ENCODE results near the gene LMOD2.

- TF ChIP-seq POLR2A (conservative IDR thresholded peaks at IDR 0.05) = no peak
- no peak for TF ChIP-seq BRF2 (IDR thresholded peaks at IDR 0.05; ENCODE audit: borderline replicate concordance, insufficient read depth, insufficient read length)
- TF ChIP-seq ARID2 (IDR thresholded peaks at IDR 0.05) = no peak
These were observed 40.3 kb upstream of the LMOD2 start for GRCh38 chr7:123615344-123615743.
